Measurements from ENCODE around the gene ENOX1. TPM values are rescaled to one million over a fixed set of nuclear protein-coding genes. Genes with fewer than 3 reads are reported as not detected.

The ENOX1 gene
- polyA plus RNA-seq, 3 donors, result 8.5 to 11.1 (median 8.7) TPM

DNA sequence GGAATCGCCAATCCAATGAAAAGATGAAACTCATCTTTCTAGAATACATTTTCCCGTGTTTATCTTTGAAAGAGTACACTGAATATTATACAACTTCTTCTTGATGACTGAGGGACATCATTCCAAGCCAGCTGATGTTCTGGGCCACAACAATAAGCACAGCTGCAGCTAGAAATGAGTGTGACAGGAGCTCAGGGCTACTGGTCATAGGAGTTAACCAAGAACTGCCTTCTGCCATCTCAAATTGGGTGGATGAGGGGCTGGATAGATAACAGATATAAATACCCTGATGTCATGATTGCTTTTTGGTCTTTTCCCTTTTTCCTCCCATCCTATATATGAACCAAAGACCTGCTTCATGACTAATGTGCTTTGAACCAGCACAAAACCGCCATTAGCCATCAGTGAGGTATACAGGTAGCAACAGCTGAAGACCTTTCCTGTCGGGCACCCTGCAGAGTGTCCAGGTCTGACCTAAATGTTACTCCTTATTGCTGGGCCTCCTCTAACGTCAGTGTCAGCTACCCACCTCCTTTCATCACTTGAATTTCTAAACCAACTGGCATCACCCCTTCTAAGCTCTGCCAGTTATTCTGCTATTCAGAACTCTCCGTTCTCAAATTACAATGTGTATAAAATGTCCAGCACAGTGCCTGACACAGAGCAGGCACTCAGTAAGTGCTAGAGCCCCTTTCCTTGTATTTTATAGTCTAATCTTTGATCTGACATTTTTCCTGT lies 178.2 kb downstream of the ENOX1 start:
- DNase-seq, result no peak

- no peak for DNase-seq
Observed at GRCh38 chr13:43597599-43597945, 189.2 kb downstream of the ENOX1 start.

DNA sequence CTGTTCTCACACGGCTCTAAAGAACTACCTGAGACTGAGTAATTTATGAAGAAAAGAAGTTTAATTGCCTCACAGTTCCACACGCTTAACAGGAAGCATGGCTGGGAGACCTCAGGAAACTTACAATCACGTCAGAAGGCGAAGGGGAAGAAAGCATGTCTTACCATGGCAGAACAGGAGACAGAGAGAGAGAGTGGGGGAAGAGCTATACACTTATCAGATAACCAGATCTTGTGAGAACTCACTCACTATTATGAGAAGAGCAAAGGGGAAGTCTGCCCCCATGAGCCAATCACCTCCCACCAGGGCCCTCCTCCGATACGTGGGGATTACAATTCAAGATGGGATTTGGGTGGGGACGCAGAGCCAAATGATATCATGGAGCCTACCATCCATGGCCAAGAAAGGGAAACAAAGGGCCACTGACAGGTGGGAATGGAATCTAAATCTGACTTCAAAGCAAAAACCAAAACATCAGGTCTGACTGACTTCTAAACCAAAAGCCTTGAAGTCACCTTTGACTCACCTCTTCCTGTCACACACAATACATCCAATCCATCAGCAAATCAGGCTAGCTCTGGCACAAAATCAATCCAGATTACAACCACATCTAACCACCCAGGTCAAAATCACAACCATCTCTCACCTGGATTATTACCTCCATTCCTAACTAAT lies 189.7 kb downstream of the ENOX1 start:
- DNase-seq, result no peak

- DNase-seq, result no peak
Observed at GRCh38 chr13:43596006-43596405, 190.8 kb downstream of the ENOX1 start.

GRCh38 chr13:43587376-43587775 lies 199.4 kb downstream of the ENOX1 start:
- no peak for DNase-seq

DNA sequence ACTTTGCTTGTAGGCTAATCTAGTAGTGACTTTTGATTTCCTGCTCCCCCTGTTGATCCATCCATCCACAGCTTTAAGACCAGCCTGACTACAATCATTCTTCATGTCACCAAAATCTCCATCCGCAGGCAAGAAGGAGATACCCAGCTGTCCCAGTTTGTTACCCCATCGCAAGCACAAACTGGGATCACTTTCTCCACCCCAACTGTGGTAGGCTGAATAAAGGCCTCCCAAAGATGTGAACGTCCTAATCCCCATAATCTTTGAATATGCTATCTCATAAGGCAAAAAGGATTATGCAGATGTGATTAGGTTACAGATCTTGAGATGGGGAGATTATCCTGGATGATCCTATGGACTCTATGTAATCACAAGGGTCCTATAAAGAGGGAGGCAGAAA lies 202.0 kb downstream of the ENOX1 start:
- no peak for DNase-seq

- no peak for DNase-seq
Observed at GRCh38 chr13:43583321-43583720, 203.5 kb downstream of the ENOX1 start.

DNA sequence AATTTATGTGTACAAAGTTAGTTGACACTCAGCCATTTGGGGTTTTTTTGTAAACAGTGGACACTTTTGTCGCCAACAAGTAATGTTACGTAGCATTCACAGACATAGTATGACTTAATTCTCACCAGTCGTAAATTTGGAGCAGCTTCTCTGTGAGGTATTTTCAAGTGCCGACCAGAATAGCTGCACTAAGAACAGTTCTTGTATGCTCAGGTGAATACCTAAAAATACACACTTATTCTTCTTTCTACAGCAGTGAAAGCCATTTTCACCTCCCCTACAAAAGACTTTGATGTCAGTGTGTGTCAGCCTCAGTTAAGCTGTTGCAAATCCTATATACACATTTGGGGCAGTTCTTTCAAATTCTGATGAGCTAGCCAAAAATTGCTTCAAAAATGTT lies 206.5 kb downstream of the ENOX1 start:
- DNase-seq, result no peak

DNA sequence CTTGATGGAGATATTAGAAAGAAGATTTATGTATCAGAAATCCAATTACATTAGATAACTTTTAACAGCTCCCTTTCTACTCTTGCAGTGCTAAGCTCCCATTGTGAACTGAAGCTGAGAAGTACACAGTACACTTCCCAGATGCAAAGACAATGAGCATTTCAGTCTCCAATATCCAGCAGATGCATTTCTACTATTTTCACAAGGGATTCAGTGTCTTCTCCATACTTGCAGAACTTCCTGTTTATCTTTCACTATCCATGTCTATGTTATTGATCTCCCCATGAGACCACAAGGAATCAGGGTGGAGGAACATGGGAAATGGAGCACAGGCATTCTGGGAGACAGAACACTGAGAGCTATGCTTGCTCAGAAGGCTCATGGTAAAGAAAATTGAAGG lies 207.5 kb downstream of the ENOX1 start:
- DNase-seq, result no peak

GRCh38 chr13:43574605-43575004 lies 212.2 kb downstream of the ENOX1 start:
- DNase-seq, result no peak

DNA sequence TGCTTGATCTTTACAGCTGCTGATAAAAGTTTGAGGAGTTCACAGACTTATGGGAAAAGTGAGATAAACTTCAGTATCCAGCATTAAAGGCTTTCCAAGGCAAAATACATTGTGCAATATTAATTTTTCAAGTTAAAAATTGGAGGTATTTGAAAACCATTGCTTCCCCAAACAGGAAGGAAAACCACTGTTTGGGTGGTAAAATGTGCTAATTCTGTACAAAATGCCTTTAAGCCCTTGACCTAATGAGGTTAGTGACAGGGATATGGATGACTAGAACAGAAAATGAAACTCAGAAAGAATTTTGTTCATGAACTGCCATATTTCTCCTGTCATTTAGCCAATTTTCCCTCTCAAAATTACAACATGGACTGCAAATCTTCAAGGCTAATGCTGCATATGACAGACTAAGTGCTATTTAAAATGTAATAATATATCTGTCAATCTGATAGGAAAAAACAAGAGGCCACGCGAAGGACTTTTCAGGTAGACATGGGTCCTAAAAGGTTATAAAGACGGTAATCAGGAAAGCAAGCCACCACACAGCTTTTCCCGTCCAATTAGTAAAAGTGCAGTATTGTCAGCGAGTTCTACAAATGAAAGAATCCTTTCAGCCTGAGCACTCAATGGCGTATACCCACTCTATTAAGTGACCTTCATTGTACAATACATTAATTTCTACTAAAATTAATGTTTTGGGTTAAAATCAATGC lies 212.8 kb downstream of the ENOX1 start:
- no peak for DNase-seq

GRCh38 chr13:43573361-43573740 lies 213.4 kb downstream of the ENOX1 start:
- peak; percentile 26 for DNase-seq

DNA sequence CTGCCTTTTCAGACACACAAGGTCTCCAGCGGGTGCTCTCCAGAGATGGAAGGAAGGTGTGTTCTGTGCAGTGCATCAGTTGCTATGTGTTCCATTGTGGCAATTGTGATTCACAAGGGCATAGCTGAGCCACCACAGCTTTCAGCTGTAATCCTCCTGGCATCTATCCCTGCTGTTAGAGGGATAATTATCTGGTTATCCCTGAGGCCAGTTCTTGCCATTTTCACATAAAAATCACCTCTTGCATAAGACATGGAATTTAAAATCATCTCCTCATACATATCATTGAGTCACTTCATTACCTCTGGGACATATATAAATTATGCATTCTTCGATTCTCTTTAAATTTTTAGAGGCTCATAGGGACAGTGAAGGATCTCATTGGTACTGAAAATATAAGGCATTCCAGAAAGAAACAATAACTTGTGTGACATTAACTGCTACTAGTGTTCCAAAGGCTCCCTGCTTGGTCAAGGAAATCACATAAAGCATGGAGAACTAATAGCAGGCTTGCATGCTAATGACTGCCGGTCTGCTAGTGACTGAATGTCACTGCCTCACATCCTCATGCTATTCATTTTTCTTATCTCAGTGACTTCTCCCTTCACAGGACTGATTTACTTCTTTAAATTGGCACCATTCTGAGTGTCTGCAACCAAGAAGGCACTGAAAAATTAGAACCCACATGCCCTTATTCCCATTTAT lies 214.0 kb downstream of the ENOX1 start:
- no peak for DNase-seq

GRCh38 chr13:43569658-43570057 lies 217.1 kb downstream of the ENOX1 start:
- no peak for DNase-seq

DNA sequence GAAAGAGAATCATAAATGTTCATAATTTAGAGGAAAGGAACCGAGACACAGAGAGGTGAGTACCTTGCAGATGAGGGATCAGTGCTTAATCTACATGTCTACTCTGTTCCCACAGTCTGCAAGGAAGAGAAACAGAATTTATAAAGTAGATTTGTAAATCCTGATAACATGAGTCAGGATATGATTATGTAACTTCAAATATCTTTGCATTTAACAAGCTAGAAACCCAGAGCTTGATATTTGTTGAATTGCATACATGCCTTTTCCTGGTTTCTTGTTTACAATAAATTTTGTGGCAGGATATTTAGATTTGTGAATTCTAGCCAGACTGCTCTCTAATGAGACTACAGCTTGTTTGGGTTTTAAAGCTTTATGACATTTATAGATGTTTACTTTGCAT lies 219.2 kb downstream of the ENOX1 start:
- DNase-seq, result no peak

DNA sequence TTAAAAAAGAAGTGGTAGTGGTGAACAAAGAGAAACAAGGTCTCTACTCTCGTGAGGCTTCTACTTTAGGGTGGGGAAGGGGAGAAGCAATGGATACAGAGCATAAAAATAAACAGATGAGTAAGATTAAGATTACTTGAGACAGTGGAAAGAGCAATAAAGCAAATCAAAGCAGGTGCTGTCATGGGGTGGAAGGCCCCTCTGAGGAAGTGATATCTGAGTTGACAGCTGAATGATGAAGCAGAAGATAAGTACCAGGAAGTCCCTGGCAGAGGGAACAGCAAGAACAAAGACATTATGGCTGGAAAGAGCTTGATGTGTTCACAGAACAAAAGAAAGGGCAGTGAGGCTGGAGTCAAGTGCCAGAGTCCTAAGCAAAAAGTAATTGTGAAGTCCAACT lies 221.8 kb downstream of the ENOX1 start:
- no peak for DNase-seq

DNA sequence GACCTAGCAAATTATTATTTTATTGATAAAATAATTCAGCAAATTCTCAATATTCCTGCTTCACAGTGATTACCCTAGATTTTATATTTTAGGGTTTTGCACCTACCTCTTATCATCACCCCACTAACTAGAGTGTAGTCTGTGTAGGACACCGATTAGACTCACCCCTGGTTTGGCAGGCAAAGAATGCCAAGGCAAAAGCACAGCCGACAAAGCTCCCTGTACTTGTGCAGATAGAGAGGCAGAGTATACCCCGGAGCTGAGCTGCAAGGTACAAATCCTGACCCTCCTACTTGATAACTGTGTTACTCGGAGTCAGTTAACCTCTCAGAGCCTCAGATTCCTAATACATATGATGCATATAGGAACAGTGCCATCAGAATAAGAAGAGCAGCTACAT lies 225.7 kb downstream of the ENOX1 start:
- no peak for DNase-seq

GRCh38 chr13:43558939-43559338 lies 227.8 kb downstream of the ENOX1 start:
- DNase-seq, result no peak

- DNase-seq, result no peak
Observed at GRCh38 chr13:43558326-43558725, 228.4 kb downstream of the ENOX1 start.

GRCh38 chr13:43555667-43556066 lies 231.1 kb downstream of the ENOX1 start:
- DNase-seq, result no peak

- no peak for DNase-seq
Observed at GRCh38 chr13:43551897-43552456, 234.8 kb downstream of the ENOX1 start.

GRCh38 chr13:43546816-43547215 lies 240.0 kb downstream of the ENOX1 start:
- DNase-seq, result no peak
